NB4 (cell line): ENCODE data around the gene UBALD1.

Source experiments
- MYC ChIP-seq: IDR thresholded peaks from 2 replicates; pipeline ENCODE4 v1.6.1; 2011; ENCODE audit warnings: low read depth, low read length
- POLR2A ChIP-seq: IDR thresholded peaks from 2 replicates; pipeline ENCODE4 v1.6.1; 2011; ENCODE audit warnings: mild to moderate bottlenecking; ENCODE audit not compliant: insufficient read length; ENCODE audit errors: extremely low read depth
- TF ChIP-seq, protein P1 (sequence below): IDR thresholded peaks from one replicate; pipeline ENCODE4 v1.5.1; 2012; ENCODE audit warnings: low read depth, low read length
- TF ChIP-seq, protein P2 (sequence below): IDR thresholded peaks from 2 replicates; pipeline ENCODE4 v1.6.1; 2011; ENCODE audit warnings: low read depth, low read length

DNA sequence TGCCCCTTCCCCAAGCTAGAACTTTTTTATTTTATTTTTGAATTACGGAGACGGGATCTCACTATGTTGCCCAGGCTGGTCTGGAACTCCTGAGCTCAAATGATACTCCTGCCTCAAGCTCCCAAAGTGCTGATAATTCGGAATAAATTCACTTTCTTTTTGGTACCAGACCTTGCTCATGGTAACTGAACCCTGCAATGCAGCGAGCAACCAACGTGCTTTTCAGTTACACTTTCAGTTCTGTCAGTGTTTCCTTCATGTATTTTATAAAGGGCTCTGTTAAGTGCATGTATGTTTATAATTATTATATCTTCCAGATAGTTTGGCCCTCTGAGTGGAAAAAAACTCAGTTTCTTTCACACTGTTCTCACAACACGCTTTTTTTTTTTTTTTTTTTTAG is 44.6 kb downstream of the UBALD1 start:
- no peak for TF ChIP-seq MYC
- TF ChIP-seq, protein P1, sequence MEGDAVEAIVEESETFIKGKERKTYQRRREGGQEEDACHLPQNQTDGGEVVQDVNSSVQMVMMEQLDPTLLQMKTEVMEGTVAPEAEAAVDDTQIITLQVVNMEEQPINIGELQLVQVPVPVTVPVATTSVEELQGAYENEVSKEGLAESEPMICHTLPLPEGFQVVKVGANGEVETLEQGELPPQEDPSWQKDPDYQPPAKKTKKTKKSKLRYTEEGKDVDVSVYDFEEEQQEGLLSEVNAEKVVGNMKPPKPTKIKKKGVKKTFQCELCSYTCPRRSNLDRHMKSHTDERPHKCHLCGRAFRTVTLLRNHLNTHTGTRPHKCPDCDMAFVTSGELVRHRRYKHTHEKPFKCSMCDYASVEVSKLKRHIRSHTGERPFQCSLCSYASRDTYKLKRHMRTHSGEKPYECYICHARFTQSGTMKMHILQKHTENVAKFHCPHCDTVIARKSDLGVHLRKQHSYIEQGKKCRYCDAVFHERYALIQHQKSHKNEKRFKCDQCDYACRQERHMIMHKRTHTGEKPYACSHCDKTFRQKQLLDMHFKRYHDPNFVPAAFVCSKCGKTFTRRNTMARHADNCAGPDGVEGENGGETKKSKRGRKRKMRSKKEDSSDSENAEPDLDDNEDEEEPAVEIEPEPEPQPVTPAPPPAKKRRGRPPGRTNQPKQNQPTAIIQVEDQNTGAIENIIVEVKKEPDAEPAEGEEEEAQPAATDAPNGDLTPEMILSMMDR = no peak
- no peak for TF ChIP-seq POLR2A
- TF ChIP-seq, protein P2, sequence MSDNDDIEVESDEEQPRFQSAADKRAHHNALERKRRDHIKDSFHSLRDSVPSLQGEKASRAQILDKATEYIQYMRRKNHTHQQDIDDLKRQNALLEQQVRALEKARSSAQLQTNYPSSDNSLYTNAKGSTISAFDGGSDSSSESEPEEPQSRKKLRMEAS = no peak
